NCI-H1048 (cell line): ENCODE results near the gene NCMAP.
"Not testable (repeated sequence)": the region's sequence is repeated elsewhere in the genome, so short reads cannot be mapped to it uniquely, and the experiment has no call there.

ENCODE experiments used
- DNase-seq: peaks from one replicate; lab custom pipeline; 2025; lab: John Stamatoyannopoulos, UW

NCMAP gene, protein sequence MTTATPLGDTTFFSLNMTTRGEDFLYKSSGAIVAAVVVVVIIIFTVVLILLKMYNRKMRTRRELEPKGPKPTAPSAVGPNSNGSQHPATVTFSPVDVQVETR

DNA sequence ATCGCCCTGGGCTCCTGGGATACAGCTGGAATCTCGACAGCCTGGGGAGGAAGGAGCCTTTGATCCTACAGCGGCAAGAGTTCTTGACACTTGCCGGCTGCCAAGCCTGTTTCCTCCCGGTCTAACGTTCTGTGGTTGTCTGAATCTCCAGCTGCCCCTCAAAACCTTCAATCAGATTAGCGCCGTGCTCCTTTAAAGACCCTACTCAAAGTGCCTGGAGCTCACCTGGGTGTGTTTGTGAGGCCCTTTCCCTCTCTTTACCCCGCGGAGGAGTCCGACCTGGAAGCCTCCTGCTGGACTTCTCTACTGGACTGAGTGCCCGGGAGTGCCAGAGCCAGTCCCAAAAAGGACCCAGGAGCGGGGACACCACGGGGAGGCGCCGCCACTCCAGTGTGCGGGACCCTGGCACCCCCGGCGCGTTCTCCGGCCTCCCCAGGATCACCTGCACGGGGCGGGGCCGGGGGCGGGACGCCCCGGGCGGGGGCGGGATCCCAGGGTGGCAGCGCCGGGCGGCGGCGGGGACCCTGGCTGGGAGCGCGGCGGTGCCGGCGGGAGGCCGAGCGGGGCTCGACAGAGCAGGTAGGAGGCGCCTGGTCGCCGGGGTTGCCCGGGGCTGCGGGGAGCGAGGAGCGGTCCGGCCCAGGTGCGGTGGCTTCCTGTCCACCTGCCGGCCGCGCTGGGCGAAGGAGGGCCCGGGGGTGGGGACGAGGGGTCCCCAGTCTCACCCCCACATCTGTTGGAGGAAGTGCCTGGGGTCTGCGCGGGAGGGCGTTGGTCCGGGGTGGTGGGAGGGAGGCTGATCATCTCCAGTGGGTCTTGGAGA lies at the start of gene NCMAP:
Gene NCMAP, plus strand, starts transcription at position 497 of the 823 bp plus-strand sequence. CDS start 39,344 bp downstream, outside the sequence.
- DNase-seq: no peak

DNA sequence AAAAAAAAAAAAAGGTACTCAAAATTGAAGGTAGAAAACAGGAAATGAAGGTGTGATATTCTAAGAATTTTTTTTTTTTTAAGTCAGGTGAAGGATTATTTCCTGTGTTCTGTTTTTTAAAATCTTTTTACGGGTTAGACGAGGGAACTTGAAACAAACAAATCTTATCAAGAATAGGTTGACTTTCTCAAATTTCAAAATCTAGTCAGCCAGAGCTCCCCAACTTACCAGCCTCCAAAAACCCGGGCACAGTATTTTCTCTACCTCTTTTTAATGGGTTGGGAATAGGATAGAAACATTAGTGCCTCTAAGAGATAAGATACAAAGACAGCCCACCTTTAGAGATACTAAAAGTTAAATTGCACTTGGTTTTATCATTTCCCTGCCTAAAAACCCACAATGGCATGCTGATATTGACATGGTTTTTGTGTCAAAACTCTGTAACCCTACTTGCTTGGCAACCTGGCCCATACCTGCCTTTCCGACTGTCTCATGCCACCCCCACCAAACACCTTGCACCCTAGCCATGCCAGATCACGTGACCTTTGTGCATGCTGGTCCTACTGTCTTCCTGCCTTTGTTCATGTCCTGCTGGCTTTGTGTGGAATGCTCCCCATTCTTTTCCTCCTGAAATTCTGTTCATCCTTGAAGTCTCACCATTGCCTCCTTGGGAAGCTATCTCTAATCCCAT lies 49.1 kb upstream of the NCMAP start:
- no peak for DNase-seq

DNA sequence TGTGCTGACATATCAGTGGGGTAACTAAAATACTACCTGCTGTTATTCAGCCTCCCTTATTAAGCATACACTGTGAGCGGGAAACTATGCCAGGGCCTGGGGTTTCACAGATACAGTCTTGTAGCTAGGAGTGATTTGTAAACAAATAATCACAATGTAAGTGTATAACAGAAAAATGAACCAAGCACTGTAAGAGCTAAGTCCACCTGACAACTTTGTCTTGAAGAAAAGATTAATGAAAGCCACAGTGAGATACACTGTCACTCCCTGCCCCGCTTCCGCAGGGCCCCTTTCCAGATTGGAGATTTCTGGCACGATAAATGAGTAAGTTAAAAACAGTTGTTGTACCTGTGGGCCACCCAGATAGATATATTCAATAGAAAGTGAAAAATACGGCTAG lies 48.5 kb upstream of the NCMAP start:
- DNase-seq: no peak

DNA sequence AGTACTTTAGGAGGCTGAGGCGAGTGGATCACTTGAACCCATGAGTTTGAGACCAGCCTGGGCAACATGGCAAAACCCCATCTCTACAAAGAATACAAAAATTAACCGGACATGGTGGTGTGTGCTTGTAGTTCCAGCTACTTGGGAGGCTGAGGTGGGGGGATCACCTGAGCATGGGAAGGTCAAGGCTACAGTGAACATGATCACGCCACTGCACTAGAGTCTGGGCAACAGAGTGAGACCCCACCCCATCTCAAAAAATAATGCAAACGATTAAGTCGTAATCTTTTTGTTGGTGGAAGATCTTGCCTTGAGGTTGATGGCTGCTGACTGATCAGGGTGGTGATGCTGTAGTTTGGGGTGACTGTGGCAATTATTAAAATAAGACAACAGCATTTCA lies 47.0 kb upstream of the NCMAP start:
- DNase-seq: no peak

DNA sequence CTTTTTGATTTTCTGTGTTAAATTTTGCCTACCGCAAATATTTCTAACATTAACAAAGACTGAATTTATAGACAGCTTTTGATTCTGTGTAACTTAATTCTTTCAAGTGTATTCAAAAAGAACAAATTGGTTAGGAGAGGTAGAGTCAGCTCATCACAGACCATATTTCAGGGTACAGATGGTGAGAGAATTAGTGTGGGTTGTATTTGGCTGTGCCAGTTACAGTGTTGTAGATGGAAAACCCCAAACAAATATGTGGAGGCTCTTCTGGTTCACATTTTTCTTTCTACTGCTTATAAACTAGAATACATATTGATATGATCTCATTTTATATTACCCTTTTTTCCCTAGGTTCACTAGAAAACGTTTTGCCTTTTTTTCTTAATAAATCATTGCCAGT lies 42.2 kb upstream of the NCMAP start:
- DNase-seq: no peak

DNA sequence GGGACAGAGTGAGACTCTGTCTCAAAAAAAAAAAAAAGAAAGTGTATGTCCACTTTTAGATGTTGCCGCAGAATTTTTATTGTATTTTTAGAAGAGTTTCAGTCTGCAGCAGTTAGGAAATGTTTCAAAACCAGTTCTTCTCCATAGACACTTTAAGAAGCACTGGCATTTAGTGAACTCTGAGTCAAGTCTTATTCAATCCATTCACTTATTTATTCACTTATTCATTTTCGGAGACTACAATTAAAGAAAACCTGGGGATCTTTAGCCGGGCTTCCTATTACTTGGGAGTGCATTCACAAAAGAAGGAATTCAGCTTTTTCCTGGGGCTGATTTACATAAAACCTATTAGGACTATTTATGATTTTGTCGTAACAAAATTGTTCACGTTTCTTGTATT lies 40.9 kb upstream of the NCMAP start:
- no peak for DNase-seq

DNA sequence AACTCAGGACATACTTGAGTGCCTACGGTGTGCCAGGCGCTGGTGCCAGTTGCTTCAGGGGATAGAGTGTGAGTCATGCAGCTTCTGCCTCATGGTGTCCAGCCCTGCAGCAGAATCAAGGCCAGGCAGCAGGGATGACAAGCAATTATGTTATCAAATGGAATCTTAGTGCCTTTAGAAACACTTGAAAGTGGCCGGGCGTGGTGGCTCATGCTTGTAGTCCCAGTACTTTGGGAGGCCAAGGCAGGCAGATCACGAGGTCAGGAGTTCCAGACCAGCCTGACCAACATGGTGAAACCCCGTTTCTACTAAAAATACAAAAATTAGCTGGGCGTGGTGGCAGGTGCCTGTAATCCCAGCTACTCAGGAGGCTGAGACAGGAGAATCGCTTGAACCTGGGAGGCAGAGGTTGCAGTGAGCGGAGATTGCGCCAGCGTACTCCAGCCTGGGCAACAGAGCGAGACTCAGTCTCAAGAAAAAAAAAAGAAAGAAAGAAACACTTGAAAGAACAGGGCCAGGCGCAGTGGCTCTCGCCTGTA lies 40.1 kb upstream of the NCMAP start:
- DNase-seq: not testable (repeated sequence)

DNA sequence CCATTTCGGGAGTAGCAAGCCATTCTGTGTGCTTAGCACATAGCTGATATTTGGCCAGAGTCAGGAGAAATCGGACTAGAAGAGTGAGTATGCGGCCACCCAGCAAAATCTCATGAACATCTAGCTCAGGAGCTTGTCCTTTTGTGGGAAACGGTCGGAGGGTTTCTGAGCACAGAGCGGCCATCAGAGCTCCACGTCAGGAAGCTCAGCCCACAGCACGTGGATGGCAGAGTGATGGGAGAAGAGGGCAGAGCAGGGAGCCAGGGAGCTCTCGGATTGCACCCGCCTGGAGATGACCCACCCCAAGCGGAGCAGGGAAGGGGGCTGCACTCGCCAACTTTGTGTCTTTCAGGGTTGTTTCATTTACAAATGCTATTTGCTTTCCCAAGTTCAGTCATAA lies 39.4 kb upstream of the NCMAP start:
- DNase-seq: no peak

DNA sequence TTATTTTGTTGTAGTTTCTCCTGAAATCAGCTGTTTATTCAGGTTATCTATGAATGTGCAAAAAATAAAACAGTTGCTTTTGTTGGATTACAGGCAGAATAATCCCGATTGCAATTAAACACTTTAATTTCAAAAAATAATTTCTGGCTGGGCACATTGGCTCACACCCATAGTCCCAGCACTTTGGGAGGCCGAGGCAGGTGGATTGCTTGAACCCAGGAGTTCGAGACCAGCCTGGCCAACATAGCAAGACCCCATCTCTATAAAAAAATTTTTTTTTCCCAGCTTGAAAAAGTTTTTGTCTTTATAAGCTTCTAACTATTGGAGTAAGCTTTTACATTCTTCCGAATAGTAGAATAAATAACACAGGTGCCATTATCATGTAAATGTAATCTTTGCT lies 38.0 kb upstream of the NCMAP start:
- DNase-seq: no peak

DNA sequence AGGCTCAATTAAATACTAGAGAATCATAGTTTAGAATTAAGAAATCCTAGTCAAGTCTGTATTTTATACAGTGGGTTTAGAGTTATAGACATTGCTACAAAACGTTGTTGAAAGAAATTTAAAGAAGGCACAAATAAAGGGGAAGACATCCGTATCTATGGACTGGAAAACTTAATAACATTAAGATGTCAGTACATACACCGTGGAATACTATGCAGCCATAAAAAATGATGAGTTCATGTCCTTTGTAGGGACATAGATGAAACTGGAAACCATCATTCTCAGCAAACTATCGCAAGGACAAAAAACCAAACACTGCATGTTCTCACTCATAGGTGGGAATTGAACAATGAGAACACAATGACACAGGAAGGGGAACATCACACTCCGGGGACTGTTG lies 35.6 kb upstream of the NCMAP start:
- DNase-seq: not testable (repeated sequence)

DNA sequence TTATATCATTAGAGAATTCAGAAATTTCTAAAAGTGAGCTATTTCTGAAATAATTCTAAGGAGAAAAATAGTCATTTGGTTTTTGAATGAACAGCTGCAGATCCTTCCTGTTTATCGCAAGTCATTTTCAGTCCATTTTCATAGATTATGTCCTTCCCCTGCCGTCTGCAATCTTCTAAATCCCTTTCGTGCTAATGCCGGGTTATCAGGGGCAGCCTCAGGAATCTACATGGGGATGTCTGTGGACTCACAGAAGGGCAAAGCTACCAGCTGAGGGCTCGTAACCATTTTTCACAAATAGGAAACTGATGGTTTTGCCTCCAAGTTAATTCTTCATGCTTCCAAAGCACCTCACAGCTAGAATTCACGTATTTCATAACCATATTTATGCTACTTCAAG lies 30.3 kb upstream of the NCMAP start:
- no peak for DNase-seq

DNA sequence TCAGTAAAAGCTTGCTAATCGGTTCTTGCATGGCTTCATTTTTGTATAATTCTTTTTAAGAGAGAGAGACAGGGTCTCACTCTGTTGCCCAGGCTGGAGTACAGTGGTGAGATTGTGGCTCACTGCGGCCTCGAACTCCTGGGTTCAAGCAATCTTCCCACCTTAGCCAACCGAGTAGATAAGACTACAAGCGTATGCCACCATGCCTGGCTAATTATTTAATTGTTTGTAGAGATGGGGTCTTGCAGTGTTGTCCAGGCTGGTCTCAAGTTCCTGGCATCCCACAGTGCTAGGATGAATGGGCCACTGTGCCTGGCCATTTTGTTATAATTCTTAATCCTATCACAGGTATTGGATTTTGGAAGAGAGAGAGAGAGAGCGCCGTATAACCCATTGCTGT lies 29.8 kb upstream of the NCMAP start:
- DNase-seq: no peak

DNA sequence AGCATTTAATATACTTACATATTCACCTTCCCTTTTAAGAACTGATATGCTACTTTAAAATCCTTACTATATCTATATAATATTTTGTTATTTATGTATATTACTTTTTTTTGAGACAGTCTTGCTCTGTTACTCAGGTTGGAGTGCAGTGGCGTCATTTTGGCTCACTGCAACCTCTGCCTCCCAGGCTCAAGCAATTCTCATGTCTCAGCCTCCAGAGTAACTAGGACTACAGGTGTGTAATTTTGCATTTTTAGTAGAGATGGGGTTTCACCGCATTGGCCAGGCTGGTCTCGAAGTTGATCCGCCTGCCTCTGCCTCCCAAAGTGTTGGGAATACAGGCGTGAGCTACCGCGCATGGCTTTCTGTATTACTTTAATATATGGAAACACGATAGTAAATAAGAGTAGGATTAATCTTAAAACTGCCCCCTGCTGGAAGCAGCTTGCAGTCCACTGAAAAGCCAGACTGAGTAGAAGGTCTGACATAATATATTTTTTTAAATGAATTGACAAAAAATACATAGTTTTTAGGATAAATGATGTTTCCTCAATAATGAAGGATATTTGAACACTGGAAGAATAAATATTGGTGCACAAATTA lies 28.8 kb upstream of the NCMAP start:
- DNase-seq: no peak

DNA sequence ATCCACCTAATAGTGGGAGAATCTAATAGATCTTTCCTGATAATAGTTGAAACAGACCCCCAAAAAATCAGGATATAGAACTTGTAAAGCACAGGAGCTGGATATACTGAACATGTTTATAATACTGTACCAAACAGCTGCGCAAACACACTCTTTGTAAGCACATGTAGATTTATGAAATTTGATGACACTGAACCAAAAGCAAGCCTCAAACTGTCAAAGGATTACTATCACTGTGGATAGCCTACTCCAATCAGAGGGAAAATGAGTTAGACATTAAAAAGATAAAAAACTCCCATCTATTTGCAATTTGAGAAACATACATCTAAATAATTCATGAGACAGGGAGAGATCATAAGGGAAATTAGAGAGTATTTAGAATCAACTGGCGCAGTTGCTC lies 27.1 kb upstream of the NCMAP start:
- no peak for DNase-seq

DNA sequence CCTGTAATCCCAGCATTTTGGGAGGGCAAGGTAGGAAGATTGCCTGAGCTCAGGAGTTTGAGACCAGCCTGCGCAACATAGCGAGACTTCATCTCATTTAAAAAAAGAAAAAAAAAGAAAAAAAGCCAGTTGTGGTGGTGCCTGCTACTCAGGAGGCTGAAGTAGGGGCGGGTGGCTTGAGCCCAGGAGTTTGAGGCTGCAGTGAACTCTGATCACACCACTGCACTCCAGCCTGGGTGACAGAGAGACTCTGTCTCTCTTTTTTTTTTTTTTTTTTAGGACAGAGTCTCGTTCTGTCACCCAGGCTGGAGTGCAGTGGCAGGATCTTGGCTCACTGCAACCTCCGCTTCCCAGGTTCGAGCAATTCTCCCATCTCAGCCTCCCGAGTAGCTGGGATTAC lies 26.6 kb upstream of the NCMAP start:
- DNase-seq: not testable (repeated sequence)

DNA sequence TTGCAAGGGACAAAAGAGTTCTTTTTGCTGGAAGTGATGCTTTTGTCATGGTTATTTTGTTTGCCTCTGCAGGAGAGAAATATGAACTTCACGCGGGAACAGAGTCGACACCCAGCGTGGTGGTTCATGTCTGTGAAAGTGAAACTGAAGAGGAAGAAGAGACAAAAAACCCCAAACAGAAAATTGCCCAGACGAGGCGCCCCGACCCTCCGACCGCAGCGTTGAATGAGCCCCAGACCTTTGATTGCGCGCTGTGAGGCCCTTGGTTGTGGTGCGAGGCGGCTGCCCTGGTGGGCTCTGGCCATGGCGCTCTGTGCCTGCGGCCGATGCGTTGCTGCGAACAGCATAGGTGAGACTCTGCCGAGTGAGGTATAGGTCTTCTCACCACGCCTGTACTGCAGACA lies 20.9 kb upstream of the NCMAP start:
- no peak for DNase-seq

DNA sequence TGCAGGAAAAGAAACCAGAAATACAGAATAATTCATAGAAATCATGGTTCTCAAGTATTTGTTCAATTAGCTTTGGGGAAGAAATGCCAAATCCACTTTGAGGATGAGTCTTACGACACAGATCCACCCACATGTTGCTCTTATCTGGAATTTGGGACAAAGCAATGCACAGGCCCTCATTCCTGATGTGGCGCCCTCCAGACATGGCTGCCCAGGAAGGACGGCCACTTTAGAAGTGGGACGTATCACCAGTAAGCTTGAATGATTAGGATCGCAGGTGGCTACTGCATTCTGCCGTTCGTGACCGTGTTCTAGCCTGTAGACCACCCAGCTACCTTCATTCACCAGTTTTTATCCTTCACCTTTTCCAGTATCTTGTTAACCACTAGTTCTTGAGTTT lies 20.1 kb upstream of the NCMAP start:
- no peak for DNase-seq

DNA sequence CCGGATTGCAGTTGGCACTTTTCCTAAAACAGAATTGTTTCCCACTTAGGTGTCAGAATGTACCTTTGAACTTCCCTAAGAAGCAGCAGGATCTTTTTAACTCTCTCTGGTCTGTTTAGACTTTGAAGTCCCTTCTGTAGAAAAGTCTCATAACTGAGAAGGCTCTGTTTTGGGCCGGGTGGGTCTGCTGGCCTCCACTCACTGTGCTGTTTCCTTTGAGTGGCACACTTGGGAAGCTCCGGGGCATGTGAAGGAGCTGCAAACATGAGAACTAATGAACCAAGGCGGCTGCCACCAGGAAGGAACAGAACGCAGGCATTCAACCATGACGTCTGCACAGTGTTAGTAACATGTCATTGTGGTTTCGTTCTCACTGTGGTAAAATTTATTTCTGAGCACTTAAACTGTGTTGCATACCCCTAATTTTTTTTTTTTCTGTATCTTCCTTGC lies 19.5 kb upstream of the NCMAP start:
- DNase-seq: no peak

DNA sequence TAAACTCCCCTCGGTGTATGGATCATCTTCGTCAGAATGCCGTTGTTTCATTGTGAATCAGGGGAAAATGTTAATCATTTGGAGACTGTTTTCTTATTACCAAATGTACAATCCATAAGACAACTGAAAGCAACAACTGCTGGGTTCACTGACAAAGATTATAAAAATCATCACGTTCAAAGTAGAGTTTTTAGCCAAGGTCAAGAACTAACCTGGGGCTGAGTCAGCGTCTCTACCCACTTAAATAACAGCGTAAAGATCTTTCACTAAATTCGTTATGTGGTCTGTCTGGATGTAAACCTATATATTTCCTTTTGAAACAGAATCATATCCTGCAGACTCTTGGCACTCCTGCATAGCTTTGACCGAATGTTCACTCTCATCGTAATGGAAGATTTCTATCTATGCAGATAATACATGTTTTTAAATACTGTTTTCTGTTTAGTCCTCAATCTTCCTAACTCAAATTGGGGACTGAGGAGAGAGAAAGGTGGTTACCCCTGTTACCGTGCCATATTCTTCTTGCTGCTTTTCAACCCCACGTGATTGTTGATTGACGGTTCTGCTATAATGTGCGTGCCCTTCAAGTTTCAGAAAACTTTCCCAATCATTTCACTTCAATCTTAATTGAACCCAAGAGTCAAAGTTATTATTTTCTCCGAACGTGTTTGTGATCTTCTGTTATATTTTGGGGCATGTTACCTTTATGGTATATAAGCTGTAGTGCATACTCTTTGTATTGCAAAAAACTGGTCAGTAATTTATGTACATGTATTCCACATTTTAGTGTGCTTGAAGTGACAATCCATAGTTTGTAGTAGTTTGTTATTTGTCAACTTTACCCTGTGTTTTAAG lies 15.6 kb upstream of the NCMAP start:
- no peak for DNase-seq

DNA sequence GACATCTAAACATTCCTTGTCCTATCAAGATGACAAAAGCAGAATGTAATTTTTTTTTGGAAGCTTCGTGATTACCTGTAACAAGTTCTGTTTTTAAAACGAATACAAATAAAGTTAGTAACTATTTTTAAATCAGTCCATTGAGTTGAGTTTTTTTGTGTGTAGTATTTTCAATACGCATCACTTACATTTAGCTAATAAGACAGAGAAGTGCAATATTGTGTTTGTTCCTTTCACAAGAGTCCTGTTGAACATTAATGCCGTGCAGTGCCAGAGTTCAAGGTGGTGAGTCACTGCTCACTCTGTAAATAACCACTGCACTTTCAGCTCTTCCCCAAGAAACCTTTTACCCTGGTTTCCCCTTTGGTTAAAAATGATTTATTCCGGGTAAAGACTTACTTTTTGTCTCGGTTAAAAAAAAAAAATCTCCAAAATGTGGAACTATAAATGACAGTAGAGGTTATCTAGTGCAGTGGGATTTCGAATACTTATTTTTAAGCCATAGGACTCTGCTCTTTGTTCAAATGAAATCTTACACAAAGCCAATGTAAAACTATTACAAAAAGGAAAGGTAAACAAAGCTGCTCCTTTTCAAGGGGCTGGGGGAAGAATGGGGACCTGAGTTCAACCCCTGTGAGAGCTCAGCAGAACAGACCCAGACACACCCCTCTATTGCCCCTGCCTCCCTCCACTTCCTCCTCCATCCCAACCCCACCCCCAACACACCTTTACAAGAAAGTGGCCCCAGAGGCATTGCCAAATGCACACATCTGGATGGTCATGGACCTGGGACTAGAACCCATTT lies 14.8 kb upstream of the NCMAP start:
- DNase-seq: no peak
